WERI-Rb-1 (cell line): ENCODE data around the gene PRSS12.
"Not testable (repeated sequence)": the region's sequence is repeated elsewhere in the genome, so short reads cannot be mapped to it uniquely, and the experiment has no call there.

ENCODE experiments used
- DNase-seq: peaks from one replicate; pipeline ENCODE4 v3.0.0-alpha.2; 2020
- H3K27ac ChIP-seq: fragments of 250-450 bp; sonication (Bioruptor Pico); 2 replicates; pipeline ENCODE4 v1.5.1; 2020; ENCODE audit warnings: mild to moderate bottlenecking, moderate library complexity
- H3K27me3 ChIP-seq: fragments of 250-450 bp; sonication (Bioruptor Pico); 2 replicates; pipeline ENCODE4 v1.5.1; 2021; ENCODE audit warnings: mild to moderate bottlenecking, low read depth, moderate library complexity; ENCODE audit not compliant: insufficient read depth, severe bottlenecking
- H3K36me3 ChIP-seq: fragments of 250-450 bp; sonication (Bioruptor Pico); 2 replicates; pipeline ENCODE4 v1.5.1; 2020; ENCODE audit warnings: mild to moderate bottlenecking, moderate library complexity
- H3K4me3 ChIP-seq: 2 replicates; pipeline ENCODE4 v1.5.1; 2011; ENCODE audit warnings: low read depth, mild to moderate bottlenecking, control low read depth, low read length
- H3K9me3 ChIP-seq: fragments of 250-450 bp; sonication (Bioruptor Pico); 2 replicates; pipeline ENCODE4 v1.5.1; 2021; ENCODE audit warnings: mild to moderate bottlenecking, moderate library complexity; ENCODE audit not compliant: severe bottlenecking
- TF ChIP-seq, protein P1 (sequence below): IDR thresholded peaks from 2 replicates; pipeline ENCODE4 v1.5.1; 2011; ENCODE audit warnings: low read depth, mild to moderate bottlenecking, control low read depth, inconsistent platforms, low read length

Gene PRSS12

DNA sequence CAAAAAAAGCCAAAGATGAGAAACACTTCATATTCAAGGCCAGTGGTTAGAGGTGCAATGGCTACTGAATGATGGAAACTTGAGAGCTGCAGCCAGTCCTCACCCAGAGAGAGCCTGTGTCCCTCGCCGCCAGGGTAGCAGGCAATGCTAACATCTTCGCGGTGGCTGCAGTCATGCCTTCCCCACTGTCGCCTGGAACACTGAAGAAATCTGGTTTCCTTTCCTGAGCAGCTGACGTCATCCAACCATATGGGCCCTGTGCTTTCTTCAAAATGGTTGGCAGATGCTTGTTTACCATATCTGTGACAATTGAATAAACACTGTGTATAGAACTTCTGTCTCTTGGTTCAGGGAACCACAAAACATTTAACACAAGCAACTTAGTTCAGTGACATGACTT is 39.7 kb downstream of the PRSS12 start:
- Histone ChIP-seq H3K27ac (no peak overlapping the region), H3K27me3 (no peaks in the 10 kb centered on the region), H3K4me3 (no peak overlapping the region), H3K9me3 (no peaks in the 10 kb centered on the region), H3K36me3 (peaks cover 65% of the 10 kb centered on the region)
- TF ChIP-seq, protein P1, sequence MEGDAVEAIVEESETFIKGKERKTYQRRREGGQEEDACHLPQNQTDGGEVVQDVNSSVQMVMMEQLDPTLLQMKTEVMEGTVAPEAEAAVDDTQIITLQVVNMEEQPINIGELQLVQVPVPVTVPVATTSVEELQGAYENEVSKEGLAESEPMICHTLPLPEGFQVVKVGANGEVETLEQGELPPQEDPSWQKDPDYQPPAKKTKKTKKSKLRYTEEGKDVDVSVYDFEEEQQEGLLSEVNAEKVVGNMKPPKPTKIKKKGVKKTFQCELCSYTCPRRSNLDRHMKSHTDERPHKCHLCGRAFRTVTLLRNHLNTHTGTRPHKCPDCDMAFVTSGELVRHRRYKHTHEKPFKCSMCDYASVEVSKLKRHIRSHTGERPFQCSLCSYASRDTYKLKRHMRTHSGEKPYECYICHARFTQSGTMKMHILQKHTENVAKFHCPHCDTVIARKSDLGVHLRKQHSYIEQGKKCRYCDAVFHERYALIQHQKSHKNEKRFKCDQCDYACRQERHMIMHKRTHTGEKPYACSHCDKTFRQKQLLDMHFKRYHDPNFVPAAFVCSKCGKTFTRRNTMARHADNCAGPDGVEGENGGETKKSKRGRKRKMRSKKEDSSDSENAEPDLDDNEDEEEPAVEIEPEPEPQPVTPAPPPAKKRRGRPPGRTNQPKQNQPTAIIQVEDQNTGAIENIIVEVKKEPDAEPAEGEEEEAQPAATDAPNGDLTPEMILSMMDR, result no peak
- no peak for DNase-seq

DNA sequence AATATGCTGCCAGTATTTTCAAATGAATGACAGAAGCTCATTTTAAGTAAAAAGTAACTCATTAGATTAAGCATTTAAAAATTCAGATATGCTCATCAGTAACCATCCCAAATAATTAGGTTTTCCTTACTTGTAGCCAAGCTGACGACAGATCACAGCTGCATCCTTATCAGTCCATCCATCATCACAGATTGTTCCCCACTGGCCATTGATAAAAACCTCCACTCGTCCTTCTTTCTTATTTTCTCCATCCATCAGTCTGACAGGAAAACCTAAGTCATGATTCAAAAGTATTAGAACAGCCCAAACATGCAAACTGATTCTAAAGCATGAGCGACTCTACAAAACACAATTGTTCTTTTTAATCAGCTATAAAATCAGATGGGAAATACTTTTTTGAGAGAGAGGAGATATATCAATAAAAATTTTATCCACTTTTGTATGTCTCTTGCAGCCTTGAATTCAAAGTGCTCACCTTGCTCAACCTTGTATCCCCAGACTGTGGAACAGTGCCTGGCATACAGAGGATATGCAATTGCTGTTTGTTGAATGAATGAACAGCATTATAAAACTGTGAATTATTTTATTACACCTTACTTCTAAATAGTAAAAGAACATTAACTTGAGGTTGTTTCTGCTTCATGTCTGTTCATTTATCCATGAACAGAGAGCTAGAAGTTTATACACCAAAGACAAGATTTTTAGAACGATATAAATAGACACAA is 44.3 kb downstream of the PRSS12 start:
- no peak for DNase-seq
- Histone ChIP-seq H3K36me3 (peaks cover 72% of the 10 kb centered on the region), H3K27me3 (no peaks in the 10 kb centered on the region), H3K9me3 (no peaks in the 10 kb centered on the region), H3K4me3 (no peak overlapping the region), H3K27ac (no peak overlapping the region)
- TF ChIP-seq, protein P1, result no peak

DNA sequence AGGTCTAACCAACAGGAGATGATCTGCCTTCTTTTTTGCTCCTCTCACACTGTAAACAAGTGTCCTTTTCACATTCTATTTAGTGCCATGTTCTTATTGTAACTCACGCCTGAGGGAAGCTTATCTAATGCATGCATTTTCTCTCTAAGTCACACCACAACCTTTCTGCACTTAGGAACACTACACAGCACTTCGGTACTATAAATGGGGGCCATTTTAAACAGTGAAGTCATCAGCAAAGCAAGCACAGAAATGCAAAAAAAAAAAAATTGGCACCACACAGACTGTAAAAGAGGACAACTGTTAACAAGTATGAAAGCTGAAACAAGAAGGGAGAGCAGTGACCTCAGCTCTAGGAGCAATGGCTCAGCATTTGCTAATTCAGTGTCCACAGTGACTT is 45.2 kb downstream of the PRSS12 start:
- no peak for DNase-seq
- no peak overlapping the region for H3K4me3 ChIP-seq
- TF ChIP-seq, protein P1, result no peak
- peaks cover 64% of the 10 kb centered on the region for H3K36me3 ChIP-seq
- H3K9me3 ChIP-seq, result no peaks in the 10 kb centered on the region
- no peak overlapping the region for H3K27ac ChIP-seq
- no peaks in the 10 kb centered on the region for H3K27me3 ChIP-seq

DNA sequence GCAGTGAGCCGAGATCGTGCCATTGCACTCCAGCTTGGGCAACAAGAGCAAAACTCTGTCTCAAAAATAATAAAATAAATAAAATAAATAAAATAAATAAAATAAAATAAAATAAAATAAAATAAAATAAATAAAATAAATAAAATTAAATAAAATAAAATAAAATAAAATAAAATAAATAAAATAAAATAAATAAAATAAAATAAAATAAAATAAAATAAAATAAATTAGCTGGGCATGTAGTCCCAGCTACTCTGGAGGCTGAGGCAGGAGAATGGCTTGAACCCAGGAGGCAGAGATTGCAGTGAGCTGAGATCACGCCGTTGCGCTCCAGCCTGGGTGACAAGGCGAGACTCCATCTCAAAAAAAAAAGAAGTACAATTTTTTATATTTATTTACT is 53.2 kb downstream of the PRSS12 start:
- H3K36me3 ChIP-seq, result peaks cover 47% of the 10 kb centered on the region
- H3K9me3 ChIP-seq, H3K27me3 ChIP-seq, H3K27ac ChIP-seq, DNase-seq, H3K4me3 ChIP-seq: not testable (repeated sequence)

DNA sequence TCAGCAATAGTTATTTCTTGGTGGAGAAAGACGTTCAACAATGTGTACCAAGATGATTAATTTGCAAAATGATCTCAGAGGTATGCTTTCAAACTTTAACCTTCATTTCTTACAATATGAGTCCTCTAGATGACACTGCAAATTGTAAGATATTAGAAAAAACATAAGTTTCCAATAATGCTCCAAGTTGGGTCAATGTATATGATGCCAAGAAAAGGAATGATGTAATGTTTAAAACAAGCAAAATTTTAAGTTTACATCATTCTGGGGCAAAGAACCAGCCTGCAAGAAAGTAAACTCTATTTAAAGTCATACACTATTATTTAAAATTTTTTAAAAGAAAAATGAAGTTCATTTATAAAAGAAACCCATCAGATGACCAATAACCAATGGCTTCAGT is 56.1 kb downstream of the PRSS12 start:
- DNase-seq, result no peak
- TF ChIP-seq, protein P1, result no peak
- Histone ChIP-seq H3K9me3 (no peaks in the 10 kb centered on the region), H3K27me3 (no peaks in the 10 kb centered on the region), H3K4me3 (no peak overlapping the region), H3K36me3 (peaks cover 57% of the 10 kb centered on the region), H3K27ac (no peak overlapping the region)

DNA sequence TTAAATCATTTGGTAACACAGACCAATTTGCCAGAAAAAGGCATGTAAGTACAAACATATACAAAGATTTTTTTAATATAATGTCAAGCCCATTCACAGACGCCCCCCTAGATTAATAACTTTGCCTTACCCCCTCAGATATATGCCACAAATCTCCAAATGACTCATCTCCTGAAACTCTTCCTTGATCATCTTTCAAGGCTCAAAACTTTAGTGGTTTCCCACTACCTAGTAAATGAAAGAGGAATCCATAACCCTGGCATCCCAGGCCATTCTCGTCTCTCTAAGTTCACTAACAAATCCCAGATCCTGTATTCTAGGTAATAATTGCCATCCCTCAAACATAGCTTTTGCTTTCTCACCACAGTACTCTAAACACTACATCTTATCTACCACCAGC is 61.9 kb downstream of the PRSS12 start:
- peaks cover 90% of the 10 kb centered on the region for H3K36me3 ChIP-seq
- no peaks in the 10 kb centered on the region for H3K27me3 ChIP-seq
- no peak for DNase-seq
- no peaks in the 10 kb centered on the region for H3K9me3 ChIP-seq
- TF ChIP-seq, protein P1, result no peak
- no peak overlapping the region for H3K27ac ChIP-seq
- no peak overlapping the region for H3K4me3 ChIP-seq
